Body of pancreas (tissue), 4 donors: Measurements from ENCODE around the gene CDKN1B.

Experiments
- POLR2A ChIP-seq, 3 donors: fragments of 450-650 bp; IDR thresholded peaks; one replicate each; pipeline ENCODE4 v1.6.1; 2016; ENCODE audit warnings: antibody characterized with exemption in 3 of 3, mild to moderate bottlenecking in 2 of 3
- TF ChIP-seq, protein P1 (sequence below), 7 experiments: fragments of 450-650 bp in 4 of 7; fragments of 200-600 bp in 3 of 7; sonication (generic) in 3 of 7; IDR thresholded peaks; one replicate each; pipeline ENCODE4 v1.5.1; 2016 to 2019; ENCODE audit warnings: antibody characterized with exemption in 7 of 7

DNA sequence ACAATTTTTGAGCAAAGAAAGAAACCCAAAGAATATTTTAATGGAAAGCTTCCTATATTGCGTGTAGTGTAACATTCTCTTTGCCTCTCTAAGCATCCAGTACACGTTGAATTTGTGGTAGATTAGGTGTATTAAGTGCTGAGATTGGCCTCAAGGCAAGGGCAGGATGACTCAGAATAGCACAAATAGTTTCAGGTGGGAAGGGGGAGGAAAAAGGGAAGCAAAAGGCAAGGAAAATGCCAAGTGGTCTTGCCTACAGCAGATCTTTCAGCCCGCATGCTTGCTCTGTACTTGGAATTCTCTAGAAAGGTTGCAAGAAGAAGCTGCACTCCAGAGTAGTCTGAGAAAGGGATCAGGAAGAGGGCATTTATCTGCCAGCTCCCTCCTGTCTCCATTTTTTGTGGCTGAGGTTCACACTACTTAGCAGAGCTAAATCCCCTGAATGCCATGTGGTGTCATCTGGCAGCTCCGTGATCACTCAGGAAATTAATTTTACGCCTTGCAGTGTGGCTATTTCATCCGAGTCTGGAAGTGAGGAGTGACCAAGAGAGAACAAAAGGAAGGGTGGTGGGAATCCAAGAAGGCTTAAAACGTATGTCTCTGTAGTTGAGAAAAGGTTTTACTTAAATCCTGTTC, 28.5 kb downstream of the CDKN1B start:
- TF ChIP-seq, protein P1, sequence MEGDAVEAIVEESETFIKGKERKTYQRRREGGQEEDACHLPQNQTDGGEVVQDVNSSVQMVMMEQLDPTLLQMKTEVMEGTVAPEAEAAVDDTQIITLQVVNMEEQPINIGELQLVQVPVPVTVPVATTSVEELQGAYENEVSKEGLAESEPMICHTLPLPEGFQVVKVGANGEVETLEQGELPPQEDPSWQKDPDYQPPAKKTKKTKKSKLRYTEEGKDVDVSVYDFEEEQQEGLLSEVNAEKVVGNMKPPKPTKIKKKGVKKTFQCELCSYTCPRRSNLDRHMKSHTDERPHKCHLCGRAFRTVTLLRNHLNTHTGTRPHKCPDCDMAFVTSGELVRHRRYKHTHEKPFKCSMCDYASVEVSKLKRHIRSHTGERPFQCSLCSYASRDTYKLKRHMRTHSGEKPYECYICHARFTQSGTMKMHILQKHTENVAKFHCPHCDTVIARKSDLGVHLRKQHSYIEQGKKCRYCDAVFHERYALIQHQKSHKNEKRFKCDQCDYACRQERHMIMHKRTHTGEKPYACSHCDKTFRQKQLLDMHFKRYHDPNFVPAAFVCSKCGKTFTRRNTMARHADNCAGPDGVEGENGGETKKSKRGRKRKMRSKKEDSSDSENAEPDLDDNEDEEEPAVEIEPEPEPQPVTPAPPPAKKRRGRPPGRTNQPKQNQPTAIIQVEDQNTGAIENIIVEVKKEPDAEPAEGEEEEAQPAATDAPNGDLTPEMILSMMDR (IDR thresholded peaks at IDR 0.05), result no peak
- no peak for TF ChIP-seq POLR2A (IDR thresholded peaks at IDR 0.05)
